ENCODE data around the gene BASP1.
"Not testable (repeated sequence)": the region's sequence is repeated elsewhere in the genome, so short reads cannot be mapped to it uniquely, and the experiment has no call there.

The BASP1 gene

GRCh38 chr5:17241635-17242034 lies 24.2 kb downstream of the BASP1 start:
- Histone ChIP-seq H3K36me3 (ENCODE audit: control insufficient read depth, low read depth, low read length) (no peaks in the 10 kb centered on the region), H3K27ac (ENCODE audit: low read length) (no peak overlapping the region), H3K9ac (ENCODE audit: low read length) (no peak overlapping the region), H3K4me1 (ENCODE audit: control insufficient read depth, low read depth, low read length) (no peaks in the 10 kb centered on the region), H3K27me3 (ENCODE audit: control insufficient read depth, insufficient read depth, low read length) (no peaks in the 10 kb centered on the region), H3K9me3 (ENCODE audit: control insufficient read depth, low read depth, low read length) (no peaks in the 10 kb centered on the region), H3K4me3 (ENCODE audit: low read length) (no peak overlapping the region)

- H3K36me3 ChIP-seq (ENCODE audit: control insufficient read depth, low read depth, low read length): no peaks in the 10 kb centered on the region
- H3K9me3 ChIP-seq (ENCODE audit: control insufficient read depth, low read depth, low read length): no peaks in the 10 kb centered on the region
- H3K9ac ChIP-seq (ENCODE audit: low read length): no peak overlapping the region
- no peaks in the 10 kb centered on the region for H3K27me3 ChIP-seq (ENCODE audit: control insufficient read depth, insufficient read depth, low read length)
- H3K4me3 ChIP-seq (ENCODE audit: low read length): no peak overlapping the region
- H3K27ac ChIP-seq (ENCODE audit: low read length): no peak overlapping the region
- no peaks in the 10 kb centered on the region for H3K4me1 ChIP-seq (ENCODE audit: control insufficient read depth, low read depth, low read length)
Observed at GRCh38 chr5:17243287-17244063, 26.0 kb downstream of the BASP1 start.

GRCh38 chr5:17249029-17249634 lies 31.7 kb downstream of the BASP1 start:
- Histone ChIP-seq H3K4me1 (ENCODE audit: control insufficient read depth, low read depth, low read length) (no peaks in the 10 kb centered on the region), H3K27me3 (ENCODE audit: control insufficient read depth, insufficient read depth, low read length) (no peaks in the 10 kb centered on the region), H3K9me3 (ENCODE audit: control insufficient read depth, low read depth, low read length) (no peaks in the 10 kb centered on the region), H3K27ac (ENCODE audit: low read length) (no peak overlapping the region), H3K36me3 (ENCODE audit: control insufficient read depth, low read depth, low read length) (peaks cover under 1% of the 10 kb centered on the region), H3K9ac (ENCODE audit: low read length) (no peak overlapping the region), H3K4me3 (ENCODE audit: low read length) (no peak overlapping the region)

DNA sequence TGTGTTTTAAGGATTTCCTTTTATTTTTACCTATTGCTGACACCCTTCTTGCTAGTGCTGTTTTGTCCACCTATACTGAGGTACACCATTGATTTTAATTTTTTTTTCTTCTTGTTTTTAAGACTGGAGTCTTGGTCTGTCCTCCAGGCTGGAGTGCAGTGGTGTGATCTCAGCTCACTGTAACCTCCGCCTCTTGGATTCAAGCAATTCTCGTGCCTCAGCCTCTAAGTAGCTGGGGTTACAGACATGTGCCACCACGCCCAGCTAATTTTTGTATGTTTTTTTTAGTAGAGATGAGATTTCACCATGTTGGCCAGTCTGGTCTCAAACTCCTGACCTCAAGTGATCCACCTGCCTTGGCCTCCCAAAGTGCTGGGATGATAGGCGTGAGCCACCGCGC lies 32.4 kb downstream of the BASP1 start:
- H3K4me1 ChIP-seq (ENCODE audit: control insufficient read depth, low read depth, low read length); H3K36me3 ChIP-seq (ENCODE audit: control insufficient read depth, low read depth, low read length); H3K9ac ChIP-seq (ENCODE audit: low read length); H3K9me3 ChIP-seq (ENCODE audit: control insufficient read depth, low read depth, low read length); H3K4me3 ChIP-seq (ENCODE audit: low read length); H3K27me3 ChIP-seq (ENCODE audit: control insufficient read depth, insufficient read depth, low read length); H3K27ac ChIP-seq (ENCODE audit: low read length): not testable (repeated sequence)

DNA sequence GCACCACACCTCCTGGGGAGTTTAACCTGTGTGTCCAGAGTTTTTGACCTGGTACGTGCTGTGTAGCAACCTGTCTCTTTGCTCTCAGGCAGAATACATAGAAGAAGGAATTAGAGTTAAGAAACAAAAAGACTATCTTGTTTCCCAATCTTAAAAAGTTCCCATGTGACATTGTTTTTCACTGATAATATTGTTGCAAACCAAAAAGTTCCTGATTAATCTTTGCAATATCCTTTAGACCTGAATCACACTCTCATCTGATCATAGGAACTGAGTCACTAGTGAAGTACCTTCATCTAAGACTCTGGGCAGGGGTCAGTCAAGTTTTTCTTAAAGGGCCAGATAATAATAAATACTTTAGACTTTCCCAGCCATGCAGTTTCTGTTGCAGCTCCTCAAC lies 35.1 kb downstream of the BASP1 start:
- Histone ChIP-seq H3K4me3 (ENCODE audit: low read length) (no peak overlapping the region), H3K27me3 (ENCODE audit: control insufficient read depth, insufficient read depth, low read length) (no peaks in the 10 kb centered on the region), H3K9ac (ENCODE audit: low read length) (no peak overlapping the region), H3K36me3 (ENCODE audit: control insufficient read depth, low read depth, low read length) (peaks cover 6% of the 10 kb centered on the region), H3K9me3 (ENCODE audit: control insufficient read depth, low read depth, low read length) (no peaks in the 10 kb centered on the region), H3K4me1 (ENCODE audit: control insufficient read depth, low read depth, low read length) (no peaks in the 10 kb centered on the region), H3K27ac (ENCODE audit: low read length) (no peak overlapping the region)

GRCh38 chr5:17255471-17256021 lies 38.1 kb downstream of the BASP1 start:
- Histone ChIP-seq H3K4me1 (ENCODE audit: control insufficient read depth, low read depth, low read length) (peaks cover 9% of the 10 kb centered on the region), H3K36me3 (ENCODE audit: control insufficient read depth, low read depth, low read length) (peaks cover 6% of the 10 kb centered on the region), H3K9me3 (ENCODE audit: control insufficient read depth, low read depth, low read length) (no peaks in the 10 kb centered on the region), H3K9ac (ENCODE audit: low read length) (no peak overlapping the region), H3K27ac (ENCODE audit: low read length) (no peak overlapping the region), H3K4me3 (ENCODE audit: low read length) (no peak overlapping the region), H3K27me3 (ENCODE audit: control insufficient read depth, insufficient read depth, low read length) (no peaks in the 10 kb centered on the region)

DNA sequence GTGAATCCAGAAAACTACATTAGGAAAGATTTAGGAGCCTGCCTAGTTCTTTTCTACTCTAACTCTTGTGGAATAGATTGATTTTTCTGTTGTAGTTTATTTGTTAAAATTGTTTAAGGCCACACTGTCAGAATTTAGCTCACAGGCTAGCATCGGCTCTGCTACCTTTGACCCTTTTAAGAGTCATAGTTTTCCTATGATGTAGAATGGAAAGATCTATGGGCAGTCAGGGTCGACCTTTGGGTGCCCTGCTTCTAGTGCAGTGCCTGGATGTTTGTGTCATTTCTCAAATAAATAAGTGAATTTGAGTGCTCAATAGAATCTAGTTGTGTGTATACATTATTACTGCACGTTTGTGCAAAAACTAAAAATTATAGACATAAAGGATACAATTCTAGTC lies 38.7 kb downstream of the BASP1 start:
- H3K9me3 ChIP-seq (ENCODE audit: control insufficient read depth, low read depth, low read length): no peaks in the 10 kb centered on the region
- no peaks in the 10 kb centered on the region for H3K27me3 ChIP-seq (ENCODE audit: control insufficient read depth, insufficient read depth, low read length)
- H3K36me3 ChIP-seq (ENCODE audit: control insufficient read depth, low read depth, low read length): peaks cover 6% of the 10 kb centered on the region
- H3K27ac ChIP-seq (ENCODE audit: low read length): no peak overlapping the region
- no peak overlapping the region for H3K4me3 ChIP-seq (ENCODE audit: low read length)
- H3K9ac ChIP-seq (ENCODE audit: low read length): no peak overlapping the region
- peaks cover 13% of the 10 kb centered on the region for H3K4me1 ChIP-seq (ENCODE audit: control insufficient read depth, low read depth, low read length)

GRCh38 chr5:17256839-17257238 lies 39.4 kb downstream of the BASP1 start:
- H3K9ac ChIP-seq (ENCODE audit: low read length): no peak overlapping the region
- H3K4me1 ChIP-seq (ENCODE audit: control insufficient read depth, low read depth, low read length): peaks cover 18% of the 10 kb centered on the region
- H3K36me3 ChIP-seq (ENCODE audit: control insufficient read depth, low read depth, low read length): peaks cover 6% of the 10 kb centered on the region

GRCh38 chr5:17257705-17258273 lies 40.4 kb downstream of the BASP1 start:
- Histone ChIP-seq H3K4me1 (ENCODE audit: control insufficient read depth, low read depth, low read length) (peaks cover 18% of the 10 kb centered on the region), H3K27me3 (ENCODE audit: control insufficient read depth, insufficient read depth, low read length) (no peaks in the 10 kb centered on the region), H3K9me3 (ENCODE audit: control insufficient read depth, low read depth, low read length) (no peaks in the 10 kb centered on the region), H3K27ac (ENCODE audit: low read length) (no peak overlapping the region), H3K36me3 (ENCODE audit: control insufficient read depth, low read depth, low read length) (peaks cover 6% of the 10 kb centered on the region), H3K4me3 (ENCODE audit: low read length) (no peak overlapping the region), H3K9ac (ENCODE audit: low read length) (no peak overlapping the region)

More at GRCh38 chr5:17256839-17257238, 39.4 kb downstream of the BASP1 start:
- Histone ChIP-seq H3K27ac (ENCODE audit: low read length) (no peak overlapping the region), H3K27me3 (ENCODE audit: control insufficient read depth, insufficient read depth, low read length) (no peaks in the 10 kb centered on the region), H3K9me3 (ENCODE audit: control insufficient read depth, low read depth, low read length) (no peaks in the 10 kb centered on the region), H3K4me3 (ENCODE audit: low read length) (no peak overlapping the region)

DNA sequence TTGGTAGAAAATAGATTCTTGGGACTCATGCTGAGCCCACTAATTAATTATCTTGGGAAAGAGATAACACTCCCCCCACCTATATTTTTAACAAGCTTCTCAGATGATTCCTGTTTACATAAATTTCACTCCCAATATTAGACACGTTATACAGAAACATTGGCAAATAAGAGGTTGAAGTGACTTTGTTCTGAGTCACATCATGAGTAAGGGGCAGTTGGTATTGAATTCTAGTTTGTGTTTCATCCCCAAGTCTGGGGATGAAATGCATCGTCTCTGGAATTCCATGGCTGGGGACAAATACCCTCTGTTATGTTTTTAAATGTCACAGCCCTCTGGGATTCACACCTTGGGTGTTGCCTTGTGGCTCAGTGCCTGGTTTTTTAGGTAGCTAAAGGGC lies 41.0 kb downstream of the BASP1 start:
- Histone ChIP-seq H3K9ac (ENCODE audit: low read length) (no peak overlapping the region), H3K9me3 (ENCODE audit: control insufficient read depth, low read depth, low read length) (no peaks in the 10 kb centered on the region), H3K27ac (ENCODE audit: low read length) (no peak overlapping the region), H3K27me3 (ENCODE audit: control insufficient read depth, insufficient read depth, low read length) (no peaks in the 10 kb centered on the region), H3K4me3 (ENCODE audit: low read length) (no peak overlapping the region), H3K4me1 (ENCODE audit: control insufficient read depth, low read depth, low read length) (peaks cover 18% of the 10 kb centered on the region), H3K36me3 (ENCODE audit: control insufficient read depth, low read depth, low read length) (peaks cover 6% of the 10 kb centered on the region)

GRCh38 chr5:17259012-17259411 lies 41.6 kb downstream of the BASP1 start:
- H3K36me3 ChIP-seq (ENCODE audit: control insufficient read depth, low read depth, low read length); H3K27ac ChIP-seq (ENCODE audit: low read length); H3K27me3 ChIP-seq (ENCODE audit: control insufficient read depth, insufficient read depth, low read length); H3K9ac ChIP-seq (ENCODE audit: low read length); H3K9me3 ChIP-seq (ENCODE audit: control insufficient read depth, low read depth, low read length); H3K4me3 ChIP-seq (ENCODE audit: low read length): not testable (repeated sequence)
- H3K4me1 ChIP-seq (ENCODE audit: control insufficient read depth, low read depth, low read length): peaks cover 18% of the 10 kb centered on the region
